Activated CD4-positive, alpha-beta memory T cell treated with anti-CD3 and anti-CD28 coated beads, Interleukin-2, amount 10 ng/mL, durations not matched to agents 7 days and 5 days (primary cell): ENCODE data around the gene CDH13. TPM values are rescaled to one million over a fixed set of nuclear protein-coding genes. Genes with fewer than 3 reads are reported as not detected.

Experiments
- CTCF ChIA-PET: fragments of 350-600 bp; sonication (Branson Sonifier 250); formaldehyde crosslinking; loops from one replicate; lab custom pipeline; 2021; ENCODE audit warnings: antibody characterized with exemption, inconsistent platforms; lab: Charles Lee
- POLR2A ChIA-PET: fragments of 350-600 bp; sonication (Branson Sonifier 250); formaldehyde crosslinking; loops from one replicate; lab custom pipeline; 2021; ENCODE audit warnings: antibody characterized with exemption; lab: Charles Lee
- DNase-seq: peaks from one replicate; pipeline ENCODE4 v3.0.0-alpha.2; 2020
- H3K27ac Mint-ChIP-seq: one replicate; pipeline ENCODE4 v1.8.0; 2021; ENCODE audit warnings: mild to moderate bottlenecking, mixed read lengths
- H3K27me3 Mint-ChIP-seq: one replicate; pipeline ENCODE4 v1.8.0; 2021; ENCODE audit warnings: mixed read lengths
- H3K36me3 Mint-ChIP-seq: one replicate; pipeline ENCODE4 v1.8.0; 2021; ENCODE audit warnings: low read depth, mixed read lengths
- H3K4me1 Mint-ChIP-seq: one replicate; pipeline ENCODE4 v1.8.0; 2021; ENCODE audit warnings: mixed read lengths
- H3K4me3 Mint-ChIP-seq: one replicate; pipeline ENCODE4 v1.8.0; 2021; ENCODE audit warnings: mild to moderate bottlenecking, mixed read lengths
- H3K9me3 Mint-ChIP-seq: one replicate; pipeline ENCODE4 v1.8.0; 2021; ENCODE audit warnings: mixed read lengths
- total RNA-seq, 2 experiments: library from RNA; stranded (reverse); gene quantifications; one replicate each; pipeline ENCODE4 v1.2.3, GENCODE V29; 2021

CDH13 gene
- total RNA-seq, 2 experiments from 2014 or later: not detected

GRCh38 chr16:82801361-82801760 lies 174.6 kb downstream of the CDH13 start:
- DNase-seq: peak; percentile 35
- H3K27me3 Mint-ChIP-seq: peaks cover 4% of the 10 kb centered on the region
- ChIA-PET CTCF (no interaction called here), POLR2A (no interaction called here)
- no peaks in the 10 kb centered on the region for H3K36me3 Mint-ChIP-seq
- peaks cover 9% of the 10 kb centered on the region for H3K4me1 Mint-ChIP-seq
- peaks cover 11% of the 10 kb centered on the region for H3K9me3 Mint-ChIP-seq
- no peak overlapping the region for H3K4me3 Mint-ChIP-seq
- H3K27ac Mint-ChIP-seq: no peak overlapping the region

GRCh38 chr16:82805866-82806265 lies 179.1 kb downstream of the CDH13 start:
- H3K36me3 Mint-ChIP-seq: no peaks in the 10 kb centered on the region
- CTCF ChIA-PET: interaction anchor here (1.0 kb wide), 1 partner anchor 167 kb away, joined by 3 read pairs; no protein-coding TSS in a partner anchor
- no peak for DNase-seq
- no peak overlapping the region for H3K27ac Mint-ChIP-seq
- peaks cover 21% of the 10 kb centered on the region for H3K27me3 Mint-ChIP-seq
- POLR2A ChIA-PET: no interaction called here
- H3K9me3 Mint-ChIP-seq: peaks cover 11% of the 10 kb centered on the region
- H3K4me1 Mint-ChIP-seq: peaks cover 9% of the 10 kb centered on the region
- no peak overlapping the region for H3K4me3 Mint-ChIP-seq

GRCh38 chr16:82807311-82807710 lies 180.5 kb downstream of the CDH13 start:
- Mint-ChIP-seq H3K9me3 (peaks cover 6% of the 10 kb centered on the region), H3K27me3 (peaks cover 27% of the 10 kb centered on the region), H3K4me3 (no peak overlapping the region), H3K36me3 (no peaks in the 10 kb centered on the region), H3K4me1 (no peaks in the 10 kb centered on the region), H3K27ac (no peak overlapping the region)
- CTCF ChIA-PET: no interaction called here
- DNase-seq: no peak
- POLR2A ChIA-PET: no interaction called here

GRCh38 chr16:82808036-82808435 lies 181.3 kb downstream of the CDH13 start:
- ChIA-PET POLR2A (no interaction called here), CTCF (no interaction called here)
- Mint-ChIP-seq H3K4me1 (no peaks in the 10 kb centered on the region), H3K27me3 (peaks cover 32% of the 10 kb centered on the region), H3K36me3 (no peaks in the 10 kb centered on the region), H3K27ac (no peak overlapping the region), H3K4me3 (no peak overlapping the region), H3K9me3 (peaks cover 2% of the 10 kb centered on the region)
- DNase-seq: no peak

GRCh38 chr16:82810077-82810476 lies 183.3 kb downstream of the CDH13 start:
- Mint-ChIP-seq H3K4me3 (no peak overlapping the region), H3K9me3 (no peaks in the 10 kb centered on the region), H3K27me3 (peaks cover 32% of the 10 kb centered on the region), H3K4me1 (no peaks in the 10 kb centered on the region), H3K27ac (no peak overlapping the region), H3K36me3 (no peaks in the 10 kb centered on the region)
- POLR2A ChIA-PET: no interaction called here
- no peak for DNase-seq
- CTCF ChIA-PET: no interaction called here

GRCh38 chr16:82814059-82814458 lies 187.3 kb downstream of the CDH13 start:
- H3K36me3 Mint-ChIP-seq: no peaks in the 10 kb centered on the region
- no peaks in the 10 kb centered on the region for H3K9me3 Mint-ChIP-seq
- ChIA-PET CTCF (no interaction called here), POLR2A (no interaction called here)
- DNase-seq: no peak
- H3K4me1 Mint-ChIP-seq: no peaks in the 10 kb centered on the region
- no peak overlapping the region for H3K27ac Mint-ChIP-seq
- H3K4me3 Mint-ChIP-seq: no peak overlapping the region
- H3K27me3 Mint-ChIP-seq: peaks cover 19% of the 10 kb centered on the region

DNA sequence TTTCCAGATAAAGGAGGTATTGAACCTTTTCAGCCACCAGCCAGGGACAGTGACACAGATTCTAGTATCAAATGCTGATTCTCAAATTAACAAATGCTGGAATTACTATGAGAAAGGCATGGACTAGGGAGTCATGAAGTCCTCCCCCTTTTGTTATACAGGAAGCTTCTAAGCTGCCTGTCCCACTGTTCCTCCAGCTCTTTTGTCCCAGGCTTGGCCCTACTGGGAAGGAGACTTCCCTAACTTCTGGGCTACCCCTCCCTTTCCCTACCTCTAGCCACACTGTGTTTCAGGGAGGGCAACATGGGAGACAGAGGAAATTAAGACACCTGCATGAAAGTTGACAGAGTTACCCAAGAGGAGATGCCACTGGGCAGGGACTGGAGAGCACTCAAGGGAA lies 192.5 kb downstream of the CDH13 start:
- H3K27ac Mint-ChIP-seq: no peak overlapping the region
- no peak for DNase-seq
- no peak overlapping the region for H3K4me3 Mint-ChIP-seq
- H3K27me3 Mint-ChIP-seq: peaks cover 6% of the 10 kb centered on the region
- H3K36me3 Mint-ChIP-seq: no peaks in the 10 kb centered on the region
- no peaks in the 10 kb centered on the region for H3K4me1 Mint-ChIP-seq
- ChIA-PET CTCF (no interaction called here), POLR2A (no interaction called here)
- peaks cover under 1% of the 10 kb centered on the region for H3K9me3 Mint-ChIP-seq

- Mint-ChIP-seq H3K36me3 (no peaks in the 10 kb centered on the region), H3K4me3 (no peak overlapping the region), H3K9me3 (peaks cover 3% of the 10 kb centered on the region), H3K4me1 (no peaks in the 10 kb centered on the region), H3K27me3 (peaks cover 6% of the 10 kb centered on the region), H3K27ac (no peak overlapping the region)
- DNase-seq: no peak
- ChIA-PET CTCF (no interaction called here), POLR2A (no interaction called here)
These were observed 194.1 kb downstream of the CDH13 start for GRCh38 chr16:82820855-82821254.

GRCh38 chr16:82824408-82824807 lies 197.6 kb downstream of the CDH13 start:
- no peak for DNase-seq
- no peaks in the 10 kb centered on the region for H3K4me1 Mint-ChIP-seq
- H3K9me3 Mint-ChIP-seq: peaks cover 5% of the 10 kb centered on the region
- ChIA-PET POLR2A (no interaction called here), CTCF (no interaction called here)
- no peak overlapping the region for H3K27ac Mint-ChIP-seq
- no peak overlapping the region for H3K4me3 Mint-ChIP-seq
- no peaks in the 10 kb centered on the region for H3K36me3 Mint-ChIP-seq
- H3K27me3 Mint-ChIP-seq: peaks cover 8% of the 10 kb centered on the region

- no peak for DNase-seq
- Mint-ChIP-seq H3K27ac (no peak overlapping the region), H3K9me3 (peaks cover 5% of the 10 kb centered on the region), H3K36me3 (no peaks in the 10 kb centered on the region), H3K4me3 (no peak overlapping the region), H3K4me1 (no peaks in the 10 kb centered on the region), H3K27me3 (peaks cover 2% of the 10 kb centered on the region)
- CTCF ChIA-PET: no interaction called here
- POLR2A ChIA-PET: no interaction called here
These were observed 202.5 kb downstream of the CDH13 start for GRCh38 chr16:82829301-82829700.

DNA sequence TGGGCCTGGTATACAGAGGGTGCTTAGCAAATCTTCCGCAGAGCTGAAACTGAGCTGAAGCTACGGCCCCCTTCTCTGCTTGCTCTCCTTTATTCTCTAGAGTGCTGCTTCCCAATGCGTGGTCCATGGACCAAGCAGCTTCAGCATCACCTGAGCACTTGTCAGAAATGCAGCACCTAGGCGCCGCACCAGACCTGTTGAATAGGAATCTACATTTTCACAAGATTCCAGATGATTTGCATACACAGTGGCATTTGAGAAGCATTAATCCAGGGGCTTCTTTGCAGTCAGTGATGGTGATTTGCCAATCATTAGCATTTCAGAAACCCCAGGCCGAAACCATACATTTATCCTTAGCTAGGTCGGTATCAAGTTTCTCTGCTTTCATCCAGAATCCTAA lies 204.2 kb downstream of the CDH13 start:
- no peak for DNase-seq
- Mint-ChIP-seq H3K27ac (no peak overlapping the region), H3K9me3 (peaks cover 2% of the 10 kb centered on the region), H3K27me3 (peaks cover 2% of the 10 kb centered on the region), H3K4me1 (no peaks in the 10 kb centered on the region), H3K36me3 (no peaks in the 10 kb centered on the region), H3K4me3 (no peak overlapping the region)
- ChIA-PET POLR2A (no interaction called here), CTCF (no interaction called here)

DNA sequence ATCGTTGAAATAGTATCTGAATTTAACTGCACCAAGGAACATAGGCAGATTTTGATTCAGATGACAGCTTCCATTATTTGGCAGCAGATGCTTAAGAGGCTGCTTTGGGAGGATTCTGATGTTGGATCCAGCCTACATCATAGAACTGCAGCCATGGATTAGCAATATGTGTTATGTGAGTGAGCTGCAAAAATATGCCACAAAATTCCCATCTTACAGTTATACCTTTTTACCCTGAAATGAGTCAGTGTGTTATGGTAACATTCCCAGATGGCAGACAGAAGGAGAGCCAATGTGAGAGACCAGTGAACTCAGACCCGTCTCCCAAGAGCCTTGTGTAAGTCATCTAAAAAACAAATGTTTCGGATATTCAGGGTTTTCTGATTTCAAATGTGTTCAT lies 206.1 kb downstream of the CDH13 start:
- H3K9me3 Mint-ChIP-seq: no peaks in the 10 kb centered on the region
- H3K27ac Mint-ChIP-seq: no peak overlapping the region
- ChIA-PET CTCF (no interaction called here), POLR2A (no interaction called here)
- no peaks in the 10 kb centered on the region for H3K27me3 Mint-ChIP-seq
- no peak overlapping the region for H3K4me3 Mint-ChIP-seq
- H3K36me3 Mint-ChIP-seq: no peaks in the 10 kb centered on the region
- no peak for DNase-seq
- H3K4me1 Mint-ChIP-seq: no peaks in the 10 kb centered on the region

DNA sequence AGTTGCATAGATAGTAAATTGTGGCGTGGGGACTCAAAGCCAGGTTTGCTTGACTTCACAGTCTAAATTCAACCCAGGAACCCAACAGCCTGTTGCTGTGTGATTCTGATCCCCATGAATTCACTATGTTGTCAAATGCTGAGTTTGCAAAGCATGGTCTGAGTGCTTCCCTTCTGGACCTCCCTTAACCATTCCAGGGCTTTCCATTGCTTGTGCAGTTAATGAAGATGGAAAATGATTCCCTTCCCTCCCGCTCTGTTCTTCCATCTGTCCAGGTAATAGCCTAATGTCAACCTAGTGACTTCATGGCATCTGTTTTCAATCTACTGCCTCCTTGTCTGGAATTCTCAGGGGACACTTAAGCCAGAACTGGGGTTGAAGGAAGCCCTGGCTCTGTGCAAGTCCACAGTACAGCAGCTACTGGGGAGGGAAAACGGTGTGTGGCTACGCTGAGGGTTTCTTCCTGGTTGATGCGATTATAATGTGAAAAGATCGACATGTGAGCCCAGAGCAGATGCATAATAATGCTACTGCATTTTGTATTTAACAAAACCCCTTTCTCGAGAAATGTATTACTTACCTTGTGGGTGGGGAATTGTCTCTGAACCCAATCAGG lies 206.7 kb downstream of the CDH13 start:
- ChIA-PET CTCF (no interaction called here), POLR2A (no interaction called here)
- Mint-ChIP-seq H3K9me3 (no peaks in the 10 kb centered on the region), H3K36me3 (no peaks in the 10 kb centered on the region), H3K27me3 (no peaks in the 10 kb centered on the region), H3K4me3 (no peak overlapping the region), H3K4me1 (no peaks in the 10 kb centered on the region), H3K27ac (no peak overlapping the region)
- no peak for DNase-seq

GRCh38 chr16:82834151-82834815 lies 207.5 kb downstream of the CDH13 start:
- ChIA-PET CTCF (no interaction called here), POLR2A (no interaction called here)
- H3K36me3 Mint-ChIP-seq: no peaks in the 10 kb centered on the region
- no peaks in the 10 kb centered on the region for H3K27me3 Mint-ChIP-seq
- H3K4me1 Mint-ChIP-seq: no peaks in the 10 kb centered on the region
- H3K27ac Mint-ChIP-seq: no peak overlapping the region
- H3K4me3 Mint-ChIP-seq: no peak overlapping the region
- DNase-seq: no peak
- H3K9me3 Mint-ChIP-seq: no peaks in the 10 kb centered on the region
